NB4 (cell line): ENCODE results near the gene CFAP157.

Experiments
- CTCF ChIP-seq: IDR thresholded peaks from one replicate; pipeline ENCODE4 v1.5.1; 2012; ENCODE audit warnings: low read depth, low read length
- MAX ChIP-seq: IDR thresholded peaks from 2 replicates; pipeline ENCODE4 v1.6.1; 2011; ENCODE audit warnings: low read depth, low read length
- POLR2A ChIP-seq: IDR thresholded peaks from 2 replicates; pipeline ENCODE4 v1.6.1; 2011; ENCODE audit warnings: mild to moderate bottlenecking; ENCODE audit not compliant: insufficient read length; ENCODE audit errors: extremely low read depth

GRCh38 chr9:127753148-127753547 lies 46.4 kb downstream of the CFAP157 start:
- TF ChIP-seq CTCF (no peak), MAX (no peak), POLR2A (no peak)
